HCT116 (cell line): Measurements from ENCODE around the gene STAG3. TPM values are rescaled to one million over a fixed set of nuclear protein-coding genes. Genes with fewer than 3 reads are reported as not detected.
"Not testable (repeated sequence)": the region's sequence is repeated elsewhere in the genome, so short reads cannot be mapped to it uniquely, and the experiment has no call there.

ENCODE experiments used
- ATAC-seq: fragments of 200-7000 bp; cut with Tn5 transposase; 2 replicates; pipeline ENCODE4 v1.9.1; 2020; ENCODE audit warnings: mild to moderate bottlenecking, moderate library complexity
- BruUV-seq: library from RNA; stranded (reverse); fragments of 400-500 nt; replicated peaks from 2 replicates; lab custom pipeline; 2021; lab: Mats Ljungman, UMichigan
- CTCF ChIA-PET: fragments of 300-600 bp; sonication (Branson Sonifier 250); formaldehyde crosslinking; loops from one replicate; lab custom pipeline; 2021; ENCODE audit warnings: antibody characterized with exemption; lab: Charles Lee
- POLR2A ChIA-PET: fragments of 300-600, 350-600 bp; sonication (Branson Sonifier 250); formaldehyde crosslinking; loops from one replicate; lab custom pipeline; 2021; ENCODE audit warnings: antibody characterized with exemption; lab: Charles Lee
- RAD21 ChIA-PET, 2 experiments: fragments of 300-600 bp; sonication (Branson Sonifier 250); formaldehyde crosslinking; loops; one replicate each; lab custom pipeline; 2023; ENCODE audit warnings: low total read pairs in 2 of 2; ENCODE audit not compliant: uncharacterized antibody in 2 of 2, unreplicated experiment in 2 of 2, low non-redundant PET in 1 of 2; lab: Charles Lee
- DNase-seq: peaks from one replicate; pipeline ENCODE4 v3.0.0-alpha.2; 2010; ENCODE audit warnings: low read depth, low spot score
- H2AFZ ChIP-seq: fragments of 200-600 bp; shearing (Covaris generic), sonication (generic); 2 replicates; pipeline ENCODE4 v1.6.1; 2017; ENCODE audit warnings: low read depth, mixed run types, mixed read lengths, antibody characterized with exemption, low read length; ENCODE audit not compliant: poor library complexity, severe bottlenecking
- H3K27ac ChIP-seq: 2 replicates; pipeline ENCODE4 v1.5.1; 2012; ENCODE audit warnings: low read depth, low read length
- H3K27me3 ChIP-seq: fragments of 200-600 bp; sonication (generic); 2 replicates; pipeline ENCODE4 v1.6.1; 2016; ENCODE audit warnings: mixed run types, low read length, mixed read lengths; ENCODE audit not compliant: insufficient read depth
- H3K36me3 ChIP-seq, 2 experiments: fragments of 200-500 bp in 1 of 2; fragments of 200-600 bp in 1 of 2; sonication (Bioruptor generic) in 1 of 2; sonication (generic) in 1 of 2; 2 replicates each; pipeline versions ENCODE4 v1.5.1 to v1.6.1; 2014 to 2016; ENCODE audit warnings: low read length in 2 of 2, inconsistent platforms in 1 of 2, mixed read lengths in 1 of 2, mixed run types in 1 of 2; ENCODE audit not compliant: insufficient read depth in 2 of 2, control insufficient read depth in 1 of 2
- H3K4me1 ChIP-seq, 2 experiments: fragments of 200-600 bp in 1 of 2; sonication (generic) in 1 of 2; 2 replicates each; pipeline versions ENCODE4 v1.5.1 to v1.6.1; 2012 to 2017; ENCODE audit warnings: low read length in 2 of 2, inconsistent platforms in 1 of 2, mild to moderate bottlenecking in 1 of 2, mixed read lengths in 1 of 2, mixed run types in 1 of 2, moderate library complexity in 1 of 2; ENCODE audit not compliant: insufficient read depth in 2 of 2, control insufficient read depth in 1 of 2
- H3K4me2 ChIP-seq: fragments of 200-600 bp; sonication (generic); 2 replicates; pipeline ENCODE4 v1.6.1; 2017; ENCODE audit warnings: mixed run types, low read length, mixed read lengths
- H3K4me3 ChIP-seq, 2 experiments: fragments of 200-600 bp in 1 of 2; sonication (generic) in 1 of 2; replicated peaks in 1 of 2; 2 replicates each; pipeline ENCODE4 v1.5.1; 2011 to 2016; ENCODE audit warnings: low read length in 2 of 2, control low read depth in 1 of 2, low read depth in 1 of 2, mild to moderate bottlenecking in 1 of 2, mixed read lengths in 1 of 2, mixed run types in 1 of 2
- H3K79me2 ChIP-seq: fragments of 200-600 bp; sonication (generic); 2 replicates; pipeline ENCODE4 v1.6.1; 2017; ENCODE audit warnings: mild to moderate bottlenecking, mixed run types, low read length, moderate library complexity, mixed read lengths; ENCODE audit not compliant: insufficient read depth
- H3K9ac ChIP-seq: fragments of 200-600 bp; sonication (generic); 2 replicates; pipeline ENCODE4 v1.6.1; 2016; ENCODE audit warnings: low read length, mixed read lengths
- H3K9me2 ChIP-seq: fragments of 200-600 bp; sonication (generic), shearing (Covaris generic); 2 replicates; pipeline ENCODE4 v1.6.1; 2017; ENCODE audit warnings: mixed run types, mild to moderate bottlenecking, moderate library complexity; ENCODE audit not compliant: insufficient read depth
- H3K9me3 ChIP-seq, 2 experiments: fragments of 200-500 bp in 1 of 2; fragments of 200-600 bp in 1 of 2; sonication (Bioruptor generic) in 1 of 2; sonication (generic) in 1 of 2; 2 replicates each; pipeline ENCODE4 v1.6.1; 2014 to 2017; ENCODE audit warnings: low read length in 2 of 2, mixed read lengths in 2 of 2, inconsistent platforms in 1 of 2, low read depth in 1 of 2, mild to moderate bottlenecking in 1 of 2, mixed run types in 1 of 2, moderate library complexity in 1 of 2; ENCODE audit not compliant: control insufficient read depth in 1 of 2, insufficient read depth in 1 of 2
- H4K20me1 ChIP-seq: fragments of 200-600 bp; sonication (generic), shearing (Covaris generic); 2 replicates; pipeline ENCODE4 v1.6.1; 2017; ENCODE audit warnings: mixed run types, mild to moderate bottlenecking, moderate library complexity; ENCODE audit not compliant: insufficient read depth
- CTCF ChIP-seq, 3 experiments: fragments of 200-600 bp in 1 of 3; sonication (generic) in 1 of 3; IDR thresholded peaks in 2 of 3; conservative IDR thresholded peaks in 1 of 3; 2 replicates each; pipeline ENCODE4 v1.5.1; 2012 to 2017; ENCODE audit warnings: low read depth in 2 of 3, low read length in 2 of 3, antibody characterized with exemption in 1 of 3, borderline replicate concordance in 1 of 3, control low read depth in 1 of 3, mild to moderate bottlenecking in 1 of 3, mixed read lengths in 1 of 3, mixed run types in 1 of 3, moderate library complexity in 1 of 3; ENCODE audit not compliant: insufficient read depth in 1 of 3
- EGR1 ChIP-seq: IDR thresholded peaks from 2 replicates; pipeline ENCODE4 v1.6.1; 2012; ENCODE audit warnings: low read depth
- ELF1 ChIP-seq: IDR thresholded peaks from 2 replicates; pipeline ENCODE4 v1.6.1; 2012; ENCODE audit warnings: low read depth, borderline replicate concordance
- MAX ChIP-seq: IDR thresholded peaks from 2 replicates; pipeline ENCODE4 v1.6.1; 2012
- POLR2AphosphoS5 ChIP-seq: IDR thresholded peaks from 2 replicates; pipeline ENCODE4 v1.6.1; 2011; ENCODE audit warnings: mild to moderate bottlenecking, low read depth, low read length, moderate library complexity
- SP1 ChIP-seq: IDR thresholded peaks from 2 replicates; pipeline ENCODE4 v1.6.1; 2012; ENCODE audit warnings: low read depth
- SRF ChIP-seq: IDR thresholded peaks from 2 replicates; pipeline ENCODE4 v1.6.1; 2012; ENCODE audit warnings: low read depth
- intact Hi-C: fragments of 100-400 bp; cut with micrococcal nuclease; formaldehyde crosslinking; loops from 2 replicates; pipeline ENCODE4 v1.10.0; 2022
- total RNA-seq: library from RNA; stranded (reverse); gene quantifications from one replicate; pipeline ENCODE4 v1.2.1, GENCODE V29; 2021; ENCODE audit not compliant: unreplicated experiment

The STAG3 gene
- total RNA-seq, 1 experiment from 2014 or later = 1.2 TPM

GRCh38 chr7:100214356-100214755, 36.6 kb downstream of the STAG3 start:
- H3K9ac ChIP-seq, RAD21 ChIA-PET, H3K27ac ChIP-seq, H3K27me3 ChIP-seq, intact Hi-C loops, H3K4me3 ChIP-seq, POLR2A ChIA-PET, H3K36me3 ChIP-seq, CTCF ChIA-PET, H3K9me3 ChIP-seq, H4K20me1 ChIP-seq, BruUV-seq, DNase-seq, H3K9me2 ChIP-seq, H3K4me2 ChIP-seq, H3K79me2 ChIP-seq, H3K4me1 ChIP-seq, H2AFZ ChIP-seq: not testable (repeated sequence)
- peak; percentile 39 for ATAC-seq
- TF ChIP-seq MAX = 0 out of 2 replicates have a peak, but pooled peaks have one; percentile 19

GRCh38 chr7:100215895-100216294, 38.2 kb downstream of the STAG3 start:
- Histone ChIP-seq H3K4me1 (peaks cover 0 to 5% of the 10 kb centered on the region in 2 experiments; a peak in 1 of 4 replicates), H2AFZ (no peak overlapping the region), H3K36me3 (no peaks in the 10 kb centered on the region), H3K79me2 (no peaks in the 10 kb centered on the region), H3K9ac (no peak overlapping the region), H3K27ac (no peak overlapping the region)
- no peak for DNase-seq
- intact Hi-C loops = no loop called here
- RAD21 ChIA-PET = no interaction called here
- no TSS peak for BruUV-seq
- no peak for ATAC-seq
- no peak for TF ChIP-seq CTCF (IDR thresholded peaks at IDR 0.05 in 2 of 3, conservative IDR thresholded peaks at IDR 0.05 in 1 of 3; ENCODE audit: borderline replicate concordance in 1 of 3, insufficient read depth in 1 of 3, low read depth in 2 of 3, low read length in 2 of 3)
- TF ChIP-seq SP1 = no peak
- no peak for TF ChIP-seq SRF
- no peak for TF ChIP-seq EGR1
- no peak for TF ChIP-seq POLR2AphosphoS5
- no peak for TF ChIP-seq ELF1
- TF ChIP-seq, all 23 proteins: peak for 0
- ChIA-PET POLR2A (no interaction called here), CTCF (no interaction called here)
- Histone ChIP-seq H3K4me3 (no peak overlapping the region), H3K9me2 (no peaks in the 10 kb centered on the region), H3K4me2 (no peak overlapping the region), H3K9me3 (no peaks in the 10 kb centered on the region), H3K27me3 (no peaks in the 10 kb centered on the region), H4K20me1 (no peaks in the 10 kb centered on the region)
